K562 (cell line): ENCODE data around the gene SH3TC1. TPM values are rescaled to one million over a fixed set of nuclear protein-coding genes. Genes with fewer than 3 reads are reported as not detected.

Source experiments
- CEBPG ChIP-seq, 3 experiments: fragments of 200-800 bp in 1 of 3; sonication (Bioruptor generic) in 1 of 3; sonication (generic) in 1 of 3; formaldehyde crosslinking in 1 of 3; IDR thresholded peaks in 2 of 3; conservative IDR thresholded peaks in 1 of 3; 2 replicates each; pipeline versions ENCODE4 v1.6.1 to v1.8.0; 2016 to 2022; ENCODE audit warnings: missing compliant biosample characterization in 2 of 3, missing genetic modification characterization in 2 of 3, mild to moderate bottlenecking in 1 of 3, missing genetic modification reagents in 1 of 3
- ZC3H11A ChIP-seq: IDR thresholded peaks from 2 replicates; pipeline ENCODE4 v1.6.1; 2012; ENCODE audit warnings: low read depth, low read length, improper control_type of control experiment
- ZNF140 ChIP-seq: fragments of 250-450 bp; sonication (Bioruptor Pico); IDR thresholded peaks from 2 replicates; pipeline ENCODE4 v1.8.0; 2021; ENCODE audit warnings: moderate library complexity, mild to moderate bottlenecking, inconsistent platforms
- ZNF146 ChIP-seq: IDR thresholded peaks from one replicate; pipeline ENCODE4 v1.6.1; 2018; ENCODE audit warnings: missing compliant biosample characterization; ENCODE audit not compliant: unreplicated experiment
- polyA plus RNA-seq, 8 experiments: library from polyadenylated mRNA; depleted of rRNA in 4 of 8; stranded (reverse) in 5 of 8; unstranded in 3 of 8; fragments of >200 nt; fragmentation: Nextera tagmentation in 2 of 8; fragmentation: Illumina TruSeq in 1 of 8; extraction: Ambion mirVana in 2 of 8; extraction: Trizol in 1 of 8; gene quantifications; 2 replicates each; pipeline versions ENCODE4 v1.2.1 to v1.2.3, GENCODE V29; 2011 to 2014; ENCODE audit warnings: inconsistent platforms in 1 of 8, missing spikeins in 1 of 8
- total RNA-seq, 7 experiments: library from RNA; depleted of rRNA in 6 of 7; stranded (reverse); fragments of >200 nt in 6 of 7; fragmentation: Illumina TruSeq in 2 of 7; extraction: Trizol in 2 of 7; gene quantifications; 2 replicates each; pipeline versions ENCODE4 v1.2.1 to v1.2.3, GENCODE V29; 2011 to 2021; ENCODE audit warnings: low replicate concordance in 1 of 7
- TF ChIP-seq, protein P1 (sequence below), 2 experiments: fragments of 450-650 bp; formaldehyde crosslinking in 1 of 2; IDR thresholded peaks; 2 replicates each; pipeline versions ENCODE4 v1.4.0 to v1.6.1; 2014 to 2020; ENCODE audit warnings: mild to moderate bottlenecking in 2 of 2, borderline replicate concordance in 1 of 2, low read depth in 1 of 2
- TF ChIP-seq, protein P2 (sequence below), 3 experiments: IDR thresholded peaks in 2 of 3; conservative IDR thresholded peaks in 1 of 3; 2 replicates each; pipeline ENCODE4 v1.5.1; 2011 to 2012; ENCODE audit warnings: low read length in 3 of 3, mild to moderate bottlenecking in 3 of 3, control low read depth in 2 of 3, improper control_type of control experiment in 1 of 3, inconsistent platforms in 1 of 3, low read depth in 1 of 3, mixed read lengths in 1 of 3, moderate library complexity in 1 of 3; ENCODE audit not compliant: insufficient read depth in 2 of 3
- TF ChIP-seq, protein P3 (sequence below): sonication (generic); formaldehyde crosslinking; IDR thresholded peaks from 2 replicates; pipeline ENCODE4 v1.8.0; 2023; ENCODE audit warnings: missing genetic modification reagents, mild to moderate bottlenecking, borderline replicate concordance

Gene SH3TC1
- total and polyA plus RNA-seq, 9 of the 15 experiments (the other 6 are each of a cell fraction or from before 2014, with no cell fraction given): 0.04 to 2.1 (median 0.48) TPM; not detected in 1

DNA sequence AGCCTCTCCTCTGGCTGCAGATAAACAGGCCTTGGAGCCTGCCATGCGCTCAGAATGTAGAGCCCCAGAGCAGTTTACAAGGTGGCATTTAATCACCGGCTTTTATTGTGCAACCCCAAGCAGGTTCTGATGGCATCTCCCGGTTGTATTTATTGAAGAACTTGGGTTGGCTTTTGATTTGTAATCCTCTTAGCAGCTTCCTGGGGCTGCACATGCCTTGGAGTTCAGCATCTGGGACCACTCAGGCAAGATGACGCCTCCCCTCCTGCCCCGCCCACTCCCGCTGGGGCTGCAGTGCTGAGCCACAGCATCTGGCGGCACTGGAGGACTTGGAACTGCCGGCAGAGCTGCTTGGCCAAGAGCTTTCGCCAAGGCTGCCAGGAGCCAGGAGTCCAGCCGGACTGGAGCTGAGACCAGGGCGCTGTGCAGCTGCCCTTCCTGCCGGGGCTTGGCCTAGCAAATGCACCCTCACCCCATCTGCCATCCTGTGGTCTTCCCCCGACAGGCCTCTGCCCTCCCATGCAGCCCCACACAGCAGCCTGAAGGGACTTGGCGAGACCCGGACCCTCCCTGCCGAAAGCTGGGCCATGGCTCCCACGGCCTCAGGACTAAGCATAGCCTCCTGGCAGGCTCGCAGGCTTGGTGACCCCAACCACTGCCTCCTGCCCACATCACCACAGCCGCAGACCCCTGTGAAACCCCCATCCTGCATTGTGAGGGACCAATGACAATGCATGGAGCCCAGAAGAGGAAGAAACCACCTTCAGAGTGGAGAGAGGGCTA lies 75.9 kb downstream of the SH3TC1 start (continued):
- TF ChIP-seq, protein P1, sequence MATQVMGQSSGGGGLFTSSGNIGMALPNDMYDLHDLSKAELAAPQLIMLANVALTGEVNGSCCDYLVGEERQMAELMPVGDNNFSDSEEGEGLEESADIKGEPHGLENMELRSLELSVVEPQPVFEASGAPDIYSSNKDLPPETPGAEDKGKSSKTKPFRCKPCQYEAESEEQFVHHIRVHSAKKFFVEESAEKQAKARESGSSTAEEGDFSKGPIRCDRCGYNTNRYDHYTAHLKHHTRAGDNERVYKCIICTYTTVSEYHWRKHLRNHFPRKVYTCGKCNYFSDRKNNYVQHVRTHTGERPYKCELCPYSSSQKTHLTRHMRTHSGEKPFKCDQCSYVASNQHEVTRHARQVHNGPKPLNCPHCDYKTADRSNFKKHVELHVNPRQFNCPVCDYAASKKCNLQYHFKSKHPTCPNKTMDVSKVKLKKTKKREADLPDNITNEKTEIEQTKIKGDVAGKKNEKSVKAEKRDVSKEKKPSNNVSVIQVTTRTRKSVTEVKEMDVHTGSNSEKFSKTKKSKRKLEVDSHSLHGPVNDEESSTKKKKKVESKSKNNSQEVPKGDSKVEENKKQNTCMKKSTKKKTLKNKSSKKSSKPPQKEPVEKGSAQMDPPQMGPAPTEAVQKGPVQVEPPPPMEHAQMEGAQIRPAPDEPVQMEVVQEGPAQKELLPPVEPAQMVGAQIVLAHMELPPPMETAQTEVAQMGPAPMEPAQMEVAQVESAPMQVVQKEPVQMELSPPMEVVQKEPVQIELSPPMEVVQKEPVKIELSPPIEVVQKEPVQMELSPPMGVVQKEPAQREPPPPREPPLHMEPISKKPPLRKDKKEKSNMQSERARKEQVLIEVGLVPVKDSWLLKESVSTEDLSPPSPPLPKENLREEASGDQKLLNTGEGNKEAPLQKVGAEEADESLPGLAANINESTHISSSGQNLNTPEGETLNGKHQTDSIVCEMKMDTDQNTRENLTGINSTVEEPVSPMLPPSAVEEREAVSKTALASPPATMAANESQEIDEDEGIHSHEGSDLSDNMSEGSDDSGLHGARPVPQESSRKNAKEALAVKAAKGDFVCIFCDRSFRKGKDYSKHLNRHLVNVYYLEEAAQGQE (IDR thresholded peaks at IDR 0.05; ENCODE audit: borderline replicate concordance): peak; percentile 13; the same call in 1 of the 2 replicates
- TF ChIP-seq, protein P1 (CRISPR knock-in tag; IDR thresholded peaks at IDR 0.05; ENCODE audit: low read depth): no peak
- TF ChIP-seq, protein P2, sequence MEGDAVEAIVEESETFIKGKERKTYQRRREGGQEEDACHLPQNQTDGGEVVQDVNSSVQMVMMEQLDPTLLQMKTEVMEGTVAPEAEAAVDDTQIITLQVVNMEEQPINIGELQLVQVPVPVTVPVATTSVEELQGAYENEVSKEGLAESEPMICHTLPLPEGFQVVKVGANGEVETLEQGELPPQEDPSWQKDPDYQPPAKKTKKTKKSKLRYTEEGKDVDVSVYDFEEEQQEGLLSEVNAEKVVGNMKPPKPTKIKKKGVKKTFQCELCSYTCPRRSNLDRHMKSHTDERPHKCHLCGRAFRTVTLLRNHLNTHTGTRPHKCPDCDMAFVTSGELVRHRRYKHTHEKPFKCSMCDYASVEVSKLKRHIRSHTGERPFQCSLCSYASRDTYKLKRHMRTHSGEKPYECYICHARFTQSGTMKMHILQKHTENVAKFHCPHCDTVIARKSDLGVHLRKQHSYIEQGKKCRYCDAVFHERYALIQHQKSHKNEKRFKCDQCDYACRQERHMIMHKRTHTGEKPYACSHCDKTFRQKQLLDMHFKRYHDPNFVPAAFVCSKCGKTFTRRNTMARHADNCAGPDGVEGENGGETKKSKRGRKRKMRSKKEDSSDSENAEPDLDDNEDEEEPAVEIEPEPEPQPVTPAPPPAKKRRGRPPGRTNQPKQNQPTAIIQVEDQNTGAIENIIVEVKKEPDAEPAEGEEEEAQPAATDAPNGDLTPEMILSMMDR (IDR thresholded peaks at IDR 0.05 in 2 of 3, conservative IDR thresholded peaks at IDR 0.05 in 1 of 3; ENCODE audit: insufficient read depth in 2 of 3, low read depth in 1 of 3, low read length in 3 of 3): peak in 2 of 3 experiments; percentile 43 to 54; a peak in 3 of 6 replicates
- TF ChIP-seq ZNF146 (CRISPR knock-in tag): no peak
- TF ChIP-seq CEBPG (CRISPR knock-in tag; IDR thresholded peaks at IDR 0.05): no peak
- no peak for TF ChIP-seq CEBPG (tag; conservative IDR thresholded peaks at IDR 0.05 in 1 of 2, IDR thresholded peaks at IDR 0.05 in 1 of 2)
- no peak for TF ChIP-seq ZNF140
- TF ChIP-seq ZC3H11A: no peak
- TF ChIP-seq, protein P3, sequence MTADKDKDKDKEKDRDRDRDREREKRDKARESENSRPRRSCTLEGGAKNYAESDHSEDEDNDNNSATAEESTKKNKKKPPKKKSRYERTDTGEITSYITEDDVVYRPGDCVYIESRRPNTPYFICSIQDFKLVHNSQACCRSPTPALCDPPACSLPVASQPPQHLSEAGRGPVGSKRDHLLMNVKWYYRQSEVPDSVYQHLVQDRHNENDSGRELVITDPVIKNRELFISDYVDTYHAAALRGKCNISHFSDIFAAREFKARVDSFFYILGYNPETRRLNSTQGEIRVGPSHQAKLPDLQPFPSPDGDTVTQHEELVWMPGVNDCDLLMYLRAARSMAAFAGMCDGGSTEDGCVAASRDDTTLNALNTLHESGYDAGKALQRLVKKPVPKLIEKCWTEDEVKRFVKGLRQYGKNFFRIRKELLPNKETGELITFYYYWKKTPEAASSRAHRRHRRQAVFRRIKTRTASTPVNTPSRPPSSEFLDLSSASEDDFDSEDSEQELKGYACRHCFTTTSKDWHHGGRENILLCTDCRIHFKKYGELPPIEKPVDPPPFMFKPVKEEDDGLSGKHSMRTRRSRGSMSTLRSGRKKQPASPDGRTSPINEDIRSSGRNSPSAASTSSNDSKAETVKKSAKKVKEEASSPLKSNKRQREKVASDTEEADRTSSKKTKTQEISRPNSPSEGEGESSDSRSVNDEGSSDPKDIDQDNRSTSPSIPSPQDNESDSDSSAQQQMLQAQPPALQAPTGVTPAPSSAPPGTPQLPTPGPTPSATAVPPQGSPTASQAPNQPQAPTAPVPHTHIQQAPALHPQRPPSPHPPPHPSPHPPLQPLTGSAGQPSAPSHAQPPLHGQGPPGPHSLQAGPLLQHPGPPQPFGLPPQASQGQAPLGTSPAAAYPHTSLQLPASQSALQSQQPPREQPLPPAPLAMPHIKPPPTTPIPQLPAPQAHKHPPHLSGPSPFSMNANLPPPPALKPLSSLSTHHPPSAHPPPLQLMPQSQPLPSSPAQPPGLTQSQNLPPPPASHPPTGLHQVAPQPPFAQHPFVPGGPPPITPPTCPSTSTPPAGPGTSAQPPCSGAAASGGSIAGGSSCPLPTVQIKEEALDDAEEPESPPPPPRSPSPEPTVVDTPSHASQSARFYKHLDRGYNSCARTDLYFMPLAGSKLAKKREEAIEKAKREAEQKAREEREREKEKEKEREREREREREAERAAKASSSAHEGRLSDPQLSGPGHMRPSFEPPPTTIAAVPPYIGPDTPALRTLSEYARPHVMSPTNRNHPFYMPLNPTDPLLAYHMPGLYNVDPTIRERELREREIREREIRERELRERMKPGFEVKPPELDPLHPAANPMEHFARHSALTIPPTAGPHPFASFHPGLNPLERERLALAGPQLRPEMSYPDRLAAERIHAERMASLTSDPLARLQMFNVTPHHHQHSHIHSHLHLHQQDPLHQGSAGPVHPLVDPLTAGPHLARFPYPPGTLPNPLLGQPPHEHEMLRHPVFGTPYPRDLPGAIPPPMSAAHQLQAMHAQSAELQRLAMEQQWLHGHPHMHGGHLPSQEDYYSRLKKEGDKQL (CRISPR knock-in tag): no peak
